ENCODE measurements around the gene PDGFA. TPM values are rescaled to one million over a fixed set of nuclear protein-coding genes. Genes with fewer than 3 reads are reported as not detected.

Gene PDGFA
- total RNA-seq, 1 donor from 2014 or later, result 26.0 TPM

- no peak overlapping the region for H3K4me3 ChIP-seq
Observed at GRCh38 chr7:531777-532176, 12.1 kb upstream of the PDGFA start.

GRCh38 chr7:528451-528850, 8.8 kb upstream of the PDGFA start:
- Histone ChIP-seq H3K27ac (replicated peaks) (no peak overlapping the region), H3K27me3 (ENCODE audit: low read depth) (peaks cover 25% of the 10 kb centered on the region), H3K9me3 (replicated peaks) (peaks cover 12% of the 10 kb centered on the region), H3K4me3 (no peak overlapping the region), H3K4me1 (peaks cover 21% of the 10 kb centered on the region), H3K36me3 (peaks cover 4% of the 10 kb centered on the region)
- TF ChIP-seq CTCF (IDR thresholded peaks at IDR 0.05; ENCODE audit: borderline replicate concordance), result no peak
- DNase-seq, result no peak
- intact Hi-C loops (cut with micrococcal nuclease), result no loop called here

More at GRCh38 chr7:531777-532176, 12.1 kb upstream of the PDGFA start:
- no peak for DNase-seq
- no peaks in the 10 kb centered on the region for H3K36me3 ChIP-seq
- no peak overlapping the region for H3K27ac ChIP-seq (replicated peaks)
- intact Hi-C loops (cut with micrococcal nuclease), result no loop called here
- no peak for TF ChIP-seq CTCF (IDR thresholded peaks at IDR 0.05; ENCODE audit: borderline replicate concordance)
- no peaks in the 10 kb centered on the region for H3K4me1 ChIP-seq
- H3K27me3 ChIP-seq (ENCODE audit: low read depth), result peaks cover 15% of the 10 kb centered on the region
- peaks cover 11% of the 10 kb centered on the region for H3K9me3 ChIP-seq (replicated peaks)

- Histone ChIP-seq H3K27me3 (ENCODE audit: low read depth) (peaks cover 32% of the 10 kb centered on the region), H3K9me3 (replicated peaks) (peaks cover 12% of the 10 kb centered on the region), H3K4me1 (peaks cover 27% of the 10 kb centered on the region), H3K27ac (replicated peaks) (no peak overlapping the region), H3K36me3 (peaks cover 4% of the 10 kb centered on the region), H3K4me3 (no peak overlapping the region)
- intact Hi-C loops (cut with micrococcal nuclease), result no loop called here
- DNase-seq, result no peak
- no peak for TF ChIP-seq CTCF (IDR thresholded peaks at IDR 0.05; ENCODE audit: borderline replicate concordance)
Observed at GRCh38 chr7:527723-528122, 8.1 kb upstream of the PDGFA start.

- Histone ChIP-seq H3K9me3 (replicated peaks) (peaks cover 12% of the 10 kb centered on the region), H3K27ac (replicated peaks) (no peak overlapping the region), H3K36me3 (peaks cover 4% of the 10 kb centered on the region), H3K4me1 (peaks cover 39% of the 10 kb centered on the region), H3K4me3 (no peak overlapping the region), H3K27me3 (ENCODE audit: low read depth) (peaks cover 44% of the 10 kb centered on the region)
- intact Hi-C loops (cut with micrococcal nuclease), result no loop called here
- TF ChIP-seq CTCF (IDR thresholded peaks at IDR 0.05; ENCODE audit: borderline replicate concordance), result no peak
- no peak for DNase-seq
Observed at GRCh38 chr7:526460-527034, 6.9 kb upstream of the PDGFA start.

GRCh38 chr7:525740-526139, 6.1 kb upstream of the PDGFA start:
- intact Hi-C loops (cut with micrococcal nuclease), result no loop called here
- Histone ChIP-seq H3K4me3 (no peak overlapping the region), H3K27ac (replicated peaks) (no peak overlapping the region), H3K27me3 (ENCODE audit: low read depth) (peaks cover 47% of the 10 kb centered on the region), H3K4me1 (peaks cover 47% of the 10 kb centered on the region), H3K36me3 (peaks cover 4% of the 10 kb centered on the region), H3K9me3 (replicated peaks) (peaks cover 12% of the 10 kb centered on the region)
- no peak for DNase-seq
- TF ChIP-seq CTCF (IDR thresholded peaks at IDR 0.05; ENCODE audit: borderline replicate concordance), result no peak
